Measurements from ENCODE around the gene LINGO4. TPM values are rescaled to one million over a fixed set of nuclear protein-coding genes. Genes with fewer than 3 reads are reported as not detected.

Gene LINGO4
- total and polyA plus RNA-seq, 4 donors = 0.05 to 0.40 (median 0.12) TPM; not detected in 1

GRCh38 chr1:151831256-151831591, 26.0 kb upstream of the LINGO4 start:
- Histone ChIP-seq H3K27me3 (ENCODE audit: control insufficient read depth in 3 of 3, insufficient read depth in 3 of 3, low read length in 2 of 3) (peaks cover 0 to 4% (median 0%) of the 10 kb centered on the region in 3 donors), H3K27ac (ENCODE audit: low read depth in 1 of 2, low read length in 1 of 2) (peak overlapping the region; percentile 73 to 81), H3K36me3 (ENCODE audit: control insufficient read depth in 4 of 4, insufficient read depth in 4 of 4, low read length in 4 of 4) (no peaks in the 10 kb centered on the region), H3K4me3 (peak overlapping the region; percentile 26), H3K4me1 (ENCODE audit: control insufficient read depth in 5 of 5, insufficient read depth in 5 of 5, low read length in 5 of 5) (peaks cover 0 to 27% (median 12%) of the 10 kb centered on the region in 5 donors), H3K9me3 (ENCODE audit: control insufficient read depth in 4 of 4, insufficient read depth in 3 of 4, low read length in 3 of 4) (no peaks in the 10 kb centered on the region), H3K9ac (ENCODE audit: insufficient read depth in 1 of 2, low read length in 2 of 2) (peak overlapping the region in 1 of 2 donors; percentile 32)
- ATAC-seq (ENCODE audit: insufficient read depth, low FRiP score) (no peak), DNase-seq (no peak)
- 64 to 68% methylated on average over 4 of the region's 4 CpGs for WGBS, 2 donors
- TF ChIP-seq CTCF (IDR thresholded peaks at IDR 0.05; ENCODE audit: control extremely low read depth, extremely low read depth) = no peak

- DNase-seq = no peak
- Histone ChIP-seq H3K4me3 (no peak overlapping the region), H3K27me3 (ENCODE audit: control insufficient read depth in 3 of 3, insufficient read depth in 3 of 3, low read length in 2 of 3) (no peaks in the 10 kb centered on the region), H3K36me3 (ENCODE audit: control insufficient read depth in 4 of 4, insufficient read depth in 4 of 4, low read length in 4 of 4) (no peaks in the 10 kb centered on the region), H3K9me3 (ENCODE audit: control insufficient read depth in 4 of 4, insufficient read depth in 3 of 4, low read length in 3 of 4) (no peaks in the 10 kb centered on the region), H3K27ac (ENCODE audit: low read depth in 1 of 2, low read length in 1 of 2) (no peak overlapping the region), H3K9ac (ENCODE audit: insufficient read depth in 1 of 2, low read length in 2 of 2) (no peak overlapping the region), H3K4me1 (ENCODE audit: control insufficient read depth in 5 of 5, insufficient read depth in 5 of 5, low read length in 5 of 5) (peaks cover 0 to 27% (median 12%) of the 10 kb centered on the region in 5 donors)
- no peak for TF ChIP-seq CTCF (IDR thresholded peaks at IDR 0.05; ENCODE audit: control extremely low read depth, extremely low read depth)
- ATAC-seq (ENCODE audit: insufficient read depth, low FRiP score) = no peak
- WGBS, 2 donors = 39 to 49% methylated on average over 6 of the region's 6 CpGs
Measured at GRCh38 chr1:151830055-151830454, 24.8 kb upstream of the LINGO4 start.

GRCh38 chr1:151829352-151830046, 24.3 kb upstream of the LINGO4 start:
- WGBS, 2 donors = 25 to 37% methylated on average over 4 of the region's 4 CpGs
- Histone ChIP-seq H3K27me3 (ENCODE audit: control insufficient read depth in 3 of 3, insufficient read depth in 3 of 3, low read length in 2 of 3) (no peaks in the 10 kb centered on the region), H3K9ac (ENCODE audit: insufficient read depth in 1 of 2, low read length in 2 of 2) (no peak overlapping the region), H3K36me3 (ENCODE audit: control insufficient read depth in 4 of 4, insufficient read depth in 4 of 4, low read length in 4 of 4) (no peaks in the 10 kb centered on the region), H3K4me3 (no peak overlapping the region), H3K27ac (ENCODE audit: low read depth in 1 of 2, low read length in 1 of 2) (peak overlapping the region in 1 of 2 donors; percentile 1), H3K9me3 (ENCODE audit: control insufficient read depth in 4 of 4, insufficient read depth in 3 of 4, low read length in 3 of 4) (no peaks in the 10 kb centered on the region), H3K4me1 (ENCODE audit: control insufficient read depth in 5 of 5, insufficient read depth in 5 of 5, low read length in 5 of 5) (peaks cover 0 to 27% (median 12%) of the 10 kb centered on the region in 5 donors)
- DNase-seq (no peak), ATAC-seq (ENCODE audit: insufficient read depth, low FRiP score) (no peak)
- TF ChIP-seq CTCF (IDR thresholded peaks at IDR 0.05; ENCODE audit: control extremely low read depth, extremely low read depth) = no peak

All from lung (tissue), 12 donors.